Fibroblast of skin of right quadriceps (primary cell): ENCODE results near the gene TRMT61A.

Source experiments
- DNase-seq: peaks from one replicate; pipeline ENCODE4 v3.0.0-alpha.2; 2013

Gene TRMT61A

DNA sequence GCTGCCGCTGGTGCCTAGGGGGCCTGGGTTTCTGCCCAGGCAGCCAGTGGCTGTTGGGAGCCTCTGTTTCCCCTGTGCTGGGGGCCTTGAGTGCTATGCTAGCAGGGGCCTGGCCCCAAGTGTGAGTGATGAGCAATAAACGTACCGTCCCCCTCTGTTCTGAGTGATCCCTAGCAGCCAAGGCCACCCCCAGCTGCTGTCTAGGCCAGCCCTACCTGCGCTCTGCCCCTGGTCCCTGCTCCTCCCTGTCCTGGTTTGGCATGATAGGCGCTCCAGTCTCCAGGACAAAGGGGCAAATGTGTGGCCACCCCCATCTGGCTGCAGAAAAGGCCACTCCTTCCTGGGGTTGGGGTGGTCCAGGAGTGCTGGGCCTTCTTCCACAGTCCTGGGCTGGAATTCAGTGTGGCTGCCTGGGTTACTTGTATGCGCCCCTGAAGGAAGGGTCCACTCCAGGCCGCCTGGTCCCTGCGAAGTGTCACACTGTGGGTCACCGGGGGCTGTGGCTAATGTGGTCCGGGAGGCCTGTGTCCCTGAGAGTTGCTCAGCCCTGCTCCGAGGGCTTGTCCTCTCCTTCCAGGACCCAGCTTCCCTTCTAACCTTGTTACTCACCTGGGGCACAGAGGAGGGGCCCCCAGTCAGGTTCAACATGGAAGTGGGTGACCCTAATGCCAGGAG is 7.0 kb downstream of the TRMT61A start:
- no peak for DNase-seq

- no peak for DNase-seq
Observed at GRCh38 chr14:103536693-103537092, 7.7 kb downstream of the TRMT61A start.

DNA sequence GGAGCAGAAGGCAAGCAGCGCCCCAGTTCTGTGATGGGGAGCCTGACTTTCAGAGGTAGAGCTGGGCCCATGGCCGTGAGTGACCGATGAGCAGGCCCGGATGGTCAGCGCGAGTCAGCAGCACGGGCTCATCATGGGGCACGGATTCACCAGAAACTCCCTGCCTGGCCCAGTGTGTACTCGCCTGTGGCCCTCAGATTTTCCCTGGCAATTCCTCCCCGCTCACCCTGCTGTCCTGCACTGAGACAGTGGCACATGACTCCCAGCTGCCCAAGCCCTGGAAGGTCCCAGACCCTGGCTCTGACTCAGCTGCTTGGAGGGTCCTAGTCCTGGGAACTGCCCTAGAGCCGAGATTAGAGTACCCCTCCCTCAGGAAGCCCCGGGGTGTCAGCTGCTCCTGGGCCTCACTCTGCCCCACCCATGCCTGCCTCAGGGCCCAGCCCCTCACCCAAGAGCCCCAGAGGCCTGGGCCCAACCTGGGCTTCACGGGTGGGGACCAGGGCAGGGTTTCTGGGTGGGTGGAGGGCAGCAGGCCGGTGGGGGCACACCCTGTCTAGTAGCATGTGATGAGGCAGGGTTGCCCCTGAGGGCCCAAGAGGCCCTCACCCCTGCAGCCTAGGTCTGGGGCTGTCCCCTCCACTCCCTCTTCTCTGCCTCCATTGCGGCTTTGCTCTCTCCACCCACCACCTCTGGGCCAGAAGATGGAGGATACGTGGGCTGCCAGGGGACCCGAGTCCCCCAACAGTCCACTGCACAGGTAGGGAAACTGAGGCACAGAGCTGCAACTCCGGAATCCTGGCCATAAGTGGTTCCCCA is 8.4 kb downstream of the TRMT61A start:
- no peak for DNase-seq

- DNase-seq, result no peak
Observed at GRCh38 chr14:103538291-103539055, 9.5 kb downstream of the TRMT61A start.

GRCh38 chr14:103539056-103539825 is 10.2 kb downstream of the TRMT61A start:
- DNase-seq, result no peak

GRCh38 chr14:103540821-103541708 is 12.1 kb downstream of the TRMT61A start:
- no peak for DNase-seq

GRCh38 chr14:103541709-103542604 is 13.0 kb downstream of the TRMT61A start:
- DNase-seq, result no peak

DNA sequence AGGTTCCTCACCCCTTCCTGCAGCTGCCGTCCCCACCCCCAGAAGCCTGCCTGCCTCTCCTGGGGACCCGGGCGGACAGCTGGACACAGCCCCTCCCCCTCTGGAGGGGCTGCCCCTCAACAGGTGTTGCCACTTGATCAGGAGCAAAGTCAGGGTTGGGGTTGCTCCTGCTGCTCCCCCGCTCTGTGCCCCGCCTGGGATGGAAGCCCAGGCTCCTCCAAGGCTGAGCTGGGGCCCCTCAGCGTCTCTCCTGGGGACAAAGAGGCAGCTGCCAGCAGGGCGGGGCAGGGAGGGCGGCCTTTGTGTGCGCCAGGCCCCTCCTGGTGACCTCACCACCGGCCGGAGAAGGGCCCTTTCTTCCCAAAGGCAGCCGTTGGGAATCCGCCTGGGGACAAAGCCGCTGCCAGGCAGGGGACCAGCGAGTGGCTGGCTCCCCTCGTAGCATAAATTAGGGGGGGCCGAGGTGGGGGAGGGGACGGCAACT is 13.7 kb downstream of the TRMT61A start:
- DNase-seq, result no peak

DNA sequence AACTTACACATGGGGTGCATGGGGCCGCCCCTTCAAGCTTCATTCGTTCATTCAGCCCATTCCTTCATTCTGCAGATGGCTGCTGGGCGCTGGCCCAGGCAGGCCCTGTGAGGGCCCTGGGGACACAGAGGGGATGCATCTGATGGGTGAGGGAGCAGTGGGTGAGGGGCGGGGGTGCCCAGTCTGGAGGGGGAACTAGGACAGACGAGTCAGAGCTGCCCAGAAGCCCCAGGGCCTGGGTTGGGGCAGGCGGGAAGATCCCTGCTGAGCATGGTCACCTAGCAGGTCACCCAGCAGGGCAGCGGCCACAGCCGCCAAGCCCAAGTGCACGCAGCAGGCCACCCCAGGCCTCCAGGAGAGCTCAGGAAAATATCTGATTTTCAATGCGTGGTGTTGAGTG is 14.1 kb downstream of the TRMT61A start:
- no peak for DNase-seq

GRCh38 chr14:103543721-103544387 is 14.9 kb downstream of the TRMT61A start:
- no peak for DNase-seq

DNA sequence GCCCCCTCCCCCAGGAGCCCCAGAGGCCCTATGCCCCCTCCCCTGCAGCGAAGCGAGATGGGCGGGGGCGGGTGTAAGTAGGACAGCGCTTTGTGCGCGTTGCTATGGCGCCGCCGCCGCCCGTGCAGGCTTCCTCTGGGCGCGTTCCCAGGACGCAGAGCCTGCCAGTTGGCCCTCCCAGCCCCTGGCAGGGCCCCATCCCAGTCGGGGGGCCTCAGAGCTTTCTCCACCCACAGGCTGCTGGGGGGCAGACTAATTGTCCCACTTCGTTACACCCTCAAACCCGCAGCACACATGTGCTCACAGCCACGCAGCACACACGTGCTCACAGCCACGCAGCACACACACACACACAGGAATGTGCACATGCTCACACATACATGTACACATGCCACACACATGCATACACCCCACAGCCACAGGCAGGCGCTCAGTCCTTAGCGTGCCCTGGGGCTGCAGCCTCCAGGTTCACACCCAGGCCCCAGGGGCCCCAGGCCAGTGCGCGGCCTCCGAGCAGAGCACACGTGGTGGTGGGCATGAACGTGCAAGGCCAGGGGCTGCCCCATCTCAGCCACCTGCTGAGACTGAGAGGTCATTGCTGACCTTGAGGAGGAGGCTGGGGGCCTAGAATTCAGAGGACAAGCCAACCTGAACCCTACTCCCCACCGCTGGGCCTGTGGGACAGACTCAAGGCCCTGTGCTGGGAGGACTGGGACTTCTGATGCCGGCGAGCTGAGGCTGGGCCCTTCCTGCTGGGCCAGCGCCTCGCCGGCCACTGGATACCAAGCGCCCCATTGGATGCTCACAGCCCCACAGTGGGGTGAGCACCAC is 15.6 kb downstream of the TRMT61A start:
- DNase-seq, result no peak

DNA sequence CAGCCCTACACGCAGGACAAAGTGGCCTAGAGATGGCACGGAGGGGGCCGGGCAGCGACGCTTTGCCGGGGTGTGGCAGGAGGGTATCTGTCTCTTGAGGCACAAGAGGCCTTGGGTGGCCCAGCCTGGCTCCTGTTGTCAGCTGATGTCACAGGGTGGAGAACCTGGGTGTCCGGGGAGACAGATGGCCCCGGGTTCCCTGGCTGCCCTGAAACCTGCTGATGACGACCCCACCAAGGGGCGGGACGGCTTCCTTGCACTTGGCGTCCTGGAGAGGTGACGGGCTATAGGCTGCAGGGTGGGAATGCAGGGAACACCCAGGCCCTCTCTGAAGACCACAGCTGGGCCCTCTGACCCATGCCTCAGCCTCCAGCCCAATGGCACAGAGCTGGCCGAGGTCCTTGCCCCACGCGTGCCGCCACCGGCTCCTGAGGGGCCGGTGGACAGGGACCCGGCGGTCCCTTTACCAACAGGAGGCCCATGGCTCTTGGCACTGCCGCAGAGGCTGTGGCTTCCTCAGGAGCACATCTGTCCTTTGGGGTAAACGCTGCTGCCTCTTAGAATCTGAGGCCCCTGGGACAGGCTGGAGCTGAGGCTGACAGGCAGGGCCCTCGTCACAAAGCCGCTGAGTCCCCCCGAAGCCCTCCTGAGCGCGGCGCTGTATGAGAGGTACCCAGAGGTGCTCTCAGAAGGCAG is 16.4 kb downstream of the TRMT61A start:
- no peak for DNase-seq

DNA sequence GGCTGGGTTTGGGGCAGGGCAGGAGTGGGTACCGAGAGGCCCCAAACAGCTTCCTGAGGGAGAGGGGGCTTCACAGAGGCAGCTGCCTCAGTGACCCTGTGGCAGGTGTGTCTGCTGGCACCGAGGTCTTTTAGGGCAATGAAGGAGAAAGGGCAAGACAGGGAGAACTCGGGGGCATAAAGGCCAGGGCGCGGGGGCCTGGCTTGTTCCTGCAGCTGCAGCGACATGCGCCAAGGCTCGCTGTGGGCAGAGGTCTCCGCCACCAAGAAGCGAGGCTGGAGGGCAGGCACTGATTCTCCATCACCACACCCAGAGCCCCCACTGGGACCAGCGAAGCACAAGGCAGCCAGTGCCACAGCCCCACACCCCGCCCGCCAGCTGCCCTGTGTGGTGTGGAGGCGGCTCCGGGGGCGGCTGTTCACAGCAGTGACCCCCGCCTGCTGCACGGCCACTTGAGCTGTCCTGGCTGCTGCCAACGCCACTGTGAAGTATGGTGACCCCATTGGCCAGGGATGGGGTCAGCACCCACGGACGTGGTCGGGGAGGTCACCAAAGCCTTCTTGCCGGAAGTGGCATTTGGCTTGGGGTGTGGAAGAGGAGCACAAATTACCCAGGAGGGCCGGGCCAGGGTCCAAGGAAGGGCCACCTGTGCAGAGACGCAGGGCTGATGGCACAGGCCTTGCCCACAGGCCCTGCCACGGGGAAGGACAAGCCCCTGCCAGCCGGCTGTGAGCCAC is 17.1 kb downstream of the TRMT61A start:
- DNase-seq, result no peak

DNA sequence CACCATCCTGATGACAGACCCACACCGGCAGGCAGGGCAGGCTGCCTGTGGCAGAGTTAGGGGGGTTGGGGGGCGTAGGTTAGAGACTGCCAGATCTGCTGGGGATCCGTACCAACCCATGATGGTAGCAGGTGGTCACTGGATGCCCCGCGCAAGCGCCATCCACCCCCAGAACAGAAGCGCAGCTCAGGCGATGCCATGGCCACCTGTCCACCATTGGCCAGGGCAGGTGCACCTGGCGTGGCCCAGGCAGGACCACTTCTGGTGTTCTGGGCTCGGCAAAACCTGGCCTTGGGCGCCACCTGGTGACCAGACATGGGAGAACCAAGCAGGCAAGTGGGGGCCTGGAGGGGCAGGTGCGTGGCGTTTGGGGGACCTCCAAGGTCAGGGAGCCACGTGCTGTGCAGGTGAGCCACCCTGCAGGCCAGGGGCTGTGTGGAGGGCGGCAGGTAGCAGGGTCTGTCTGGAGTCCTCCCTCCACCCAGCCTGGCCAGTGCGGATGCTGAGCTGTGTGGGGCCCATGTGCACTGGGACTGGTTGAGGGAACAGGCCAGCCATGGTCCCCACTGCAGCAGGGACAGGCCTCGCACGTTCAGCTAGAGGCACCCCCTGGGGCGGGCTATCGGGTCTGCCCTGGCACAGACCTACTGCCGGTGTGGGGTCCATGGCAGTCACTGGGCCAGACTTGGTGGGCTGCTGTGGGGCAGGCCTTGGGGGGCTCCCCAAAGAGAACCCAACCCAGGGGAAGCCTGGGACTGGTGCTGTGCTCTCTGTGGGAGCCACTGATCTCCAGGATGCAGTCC is 17.9 kb downstream of the TRMT61A start:
- peak; percentile 28 for DNase-seq

GRCh38 chr14:103547455-103547940 is 18.5 kb downstream of the TRMT61A start:
- DNase-seq, result no peak

- DNase-seq, result no peak
Observed at GRCh38 chr14:103547941-103548462, 19.0 kb downstream of the TRMT61A start.
